ENCODE measurements around the gene KCNQ2. TPM values are rescaled to one million over a fixed set of nuclear protein-coding genes. Genes with fewer than 3 reads are reported as not detected.

KCNQ2 gene
- total RNA-seq, 1 donor from 2014 or later: 0.89 TPM

GRCh38 chr20:63402181-63402859 is 70.1 kb downstream of the KCNQ2 start:
- DNase-seq (no peak), ATAC-seq (ENCODE audit: poor library complexity) (no peak)
- intact Hi-C loops (cut with DNase I): no loop called here

- DNase-seq: no peak
- intact Hi-C loops (cut with DNase I): no loop called here
- no peak for ATAC-seq (ENCODE audit: poor library complexity)
Measured at GRCh38 chr20:63401384-63402110, 70.9 kb downstream of the KCNQ2 start.

- intact Hi-C loops (cut with DNase I): no loop called here
- DNase-seq (no peak), ATAC-seq (ENCODE audit: poor library complexity) (no peak)
Measured at GRCh38 chr20:63400486-63401210, 71.8 kb downstream of the KCNQ2 start.

- DNase-seq (no peak), ATAC-seq (ENCODE audit: poor library complexity) (no peak)
- intact Hi-C loops (cut with DNase I): no loop called here
Measured at GRCh38 chr20:63399596-63400375, 72.7 kb downstream of the KCNQ2 start.

GRCh38 chr20:63398744-63399514 is 73.5 kb downstream of the KCNQ2 start:
- DNase-seq (no peak), ATAC-seq (ENCODE audit: poor library complexity) (no peak)
- intact Hi-C loops (cut with DNase I): no loop called here

GRCh38 chr20:63397946-63398450 is 74.5 kb downstream of the KCNQ2 start:
- ATAC-seq (ENCODE audit: poor library complexity) (no peak), DNase-seq (no peak)
- intact Hi-C loops (cut with DNase I): no loop called here

- intact Hi-C loops (cut with DNase I): no loop called here
- ATAC-seq (ENCODE audit: poor library complexity): no peak
Measured at GRCh38 chr20:63397155-63397843, 75.2 kb downstream of the KCNQ2 start.

GRCh38 chr20:63396300-63396699 is 76.2 kb downstream of the KCNQ2 start:
- intact Hi-C loops (cut with DNase I): no loop called here
- DNase-seq (no peak), ATAC-seq (ENCODE audit: poor library complexity) (no peak)

More at GRCh38 chr20:63397155-63397843, 75.2 kb downstream of the KCNQ2 start:
- no peak for DNase-seq

GRCh38 chr20:63395723-63396122 is 76.7 kb downstream of the KCNQ2 start:
- DNase-seq (no peak), ATAC-seq (ENCODE audit: poor library complexity) (no peak)
- intact Hi-C loops (cut with DNase I): no loop called here

GRCh38 chr20:63394920-63395455 is 77.5 kb downstream of the KCNQ2 start:
- DNase-seq: no peak
- no peak for ATAC-seq (ENCODE audit: poor library complexity)
- intact Hi-C loops (cut with DNase I): no loop called here

- intact Hi-C loops (cut with DNase I): no loop called here
- DNase-seq (no peak), ATAC-seq (ENCODE audit: poor library complexity) (no peak)
Measured at GRCh38 chr20:63394069-63394919, 78.2 kb downstream of the KCNQ2 start.

GRCh38 chr20:63393566-63393965 is 78.9 kb downstream of the KCNQ2 start:
- DNase-seq: no peak
- no peak for ATAC-seq (ENCODE audit: poor library complexity)

GRCh38 chr20:63392465-63393365 is 79.7 kb downstream of the KCNQ2 start:
- ATAC-seq (ENCODE audit: poor library complexity) (no peak), DNase-seq (no peak)
- intact Hi-C loops (cut with DNase I): no loop called here

More at GRCh38 chr20:63393566-63393965, 78.9 kb downstream of the KCNQ2 start:
- intact Hi-C loops (cut with DNase I): no loop called here

GRCh38 chr20:63387917-63388316 is 84.5 kb downstream of the KCNQ2 start:
- no peak for DNase-seq
- no peak for ATAC-seq (ENCODE audit: poor library complexity)
- intact Hi-C loops (cut with DNase I): no loop called here

- ATAC-seq (ENCODE audit: poor library complexity) (no peak), DNase-seq (no peak)
- intact Hi-C loops (cut with DNase I): no loop called here
Measured at GRCh38 chr20:63387393-63387792, 85.1 kb downstream of the KCNQ2 start.

Data from Right ventricle myocardium superior (tissue), 1 donor.